ENCODE results near the gene CCDC85C.

- no peak for TF ChIP-seq CTCF (conservative IDR thresholded peaks at IDR 0.05; ENCODE audit: low read depth, low read length)
- TF ChIP-seq EZH2 (IDR thresholded peaks at IDR 0.05; ENCODE audit: low read length, unreplicated experiment) = no peak
Measured at GRCh38 chr14:99648027-99648784, 44.2 kb upstream of the CCDC85C start.

Measured in PC-3 (cell line).